H9 (cell line): ENCODE results near the gene HSD17B2. TPM values are rescaled to one million over a fixed set of nuclear protein-coding genes. Genes with fewer than 3 reads are reported as not detected.

Source experiments
- DNase-seq: peaks from one replicate; pipeline ENCODE4 v3.0.0-alpha.2; 2017
- H2AFZ ChIP-seq: one replicate; pipeline ENCODE4 v1.6.1; 2013; ENCODE audit warnings: mild to moderate bottlenecking, low read length, control low read depth, moderate library complexity
- H2AK5ac ChIP-seq: 2 replicates; pipeline ENCODE4 v1.6.1; 2013; ENCODE audit warnings: low read length, control low read depth, mixed read lengths; ENCODE audit not compliant: insufficient read length
- H2BK120ac ChIP-seq: one replicate; pipeline ENCODE4 v1.6.1; 2013; ENCODE audit warnings: low read depth, mild to moderate bottlenecking, low read length, control low read depth, inconsistent platforms; ENCODE audit not compliant: poor library complexity, severe bottlenecking
- H2BK12ac ChIP-seq: 2 replicates; pipeline ENCODE4 v1.6.1; 2013; ENCODE audit warnings: low read length, control low read depth, mixed read lengths, low read depth; ENCODE audit not compliant: insufficient read length
- H2BK15ac ChIP-seq: 2 replicates; pipeline ENCODE4 v1.6.1; 2013; ENCODE audit warnings: low read depth, low read length, control low read depth
- H2BK20ac ChIP-seq: one replicate; pipeline ENCODE4 v1.6.1; 2013; ENCODE audit warnings: low read depth, mild to moderate bottlenecking, low read length, control low read depth, inconsistent platforms; ENCODE audit not compliant: poor library complexity, severe bottlenecking
- H2BK5ac ChIP-seq: 2 replicates; pipeline ENCODE4 v1.6.1; 2013; ENCODE audit warnings: low read length, control low read depth, mixed read lengths; ENCODE audit not compliant: insufficient read length
- H3K14ac ChIP-seq: 2 replicates; pipeline ENCODE4 v1.6.1; 2013; ENCODE audit warnings: low read length, control low read depth; ENCODE audit not compliant: insufficient read depth
- H3K18ac ChIP-seq: 2 replicates; pipeline ENCODE4 v1.6.1; 2013; ENCODE audit warnings: low read depth, mild to moderate bottlenecking, mixed read lengths, low read length, control low read depth; ENCODE audit not compliant: insufficient read length
- H3K23ac ChIP-seq: 2 replicates; pipeline ENCODE4 v1.6.1; 2013; ENCODE audit warnings: low read length, control low read depth, mixed read lengths, low read depth; ENCODE audit not compliant: insufficient read length
- H3K23me2 ChIP-seq: 2 replicates; pipeline ENCODE4 v1.6.1; 2013; ENCODE audit warnings: low read depth, mild to moderate bottlenecking, mixed read lengths, low read length, control low read depth; ENCODE audit not compliant: insufficient read length, poor library complexity, severe bottlenecking
- H3K27ac ChIP-seq: 2 replicates; pipeline ENCODE4 v1.5.1; 2013; ENCODE audit warnings: low read length, control low read depth, mixed read lengths, low read depth; ENCODE audit not compliant: insufficient read length
- H3K27me3 ChIP-seq: 2 replicates; pipeline ENCODE4 v1.6.1; 2013; ENCODE audit warnings: low read length, control low read depth, inconsistent platforms; ENCODE audit not compliant: insufficient read depth
- H3K4ac ChIP-seq: 2 replicates; pipeline ENCODE4 v1.6.1; 2013; ENCODE audit warnings: low read depth, mild to moderate bottlenecking, control low read depth, inconsistent platforms, low read length, moderate library complexity
- H3K4me1 ChIP-seq: 2 replicates; pipeline ENCODE4 v1.6.1; 2013; ENCODE audit warnings: low read length, control low read depth, inconsistent platforms; ENCODE audit not compliant: insufficient read depth
- H3K4me2 ChIP-seq: 2 replicates; pipeline ENCODE4 v1.6.1; 2013; ENCODE audit warnings: low read length, control low read depth, mixed read lengths; ENCODE audit not compliant: insufficient read length, insufficient read depth
- H3K56ac ChIP-seq: 2 replicates; pipeline ENCODE4 v1.6.1; 2013; ENCODE audit warnings: low read depth, mild to moderate bottlenecking, mixed read lengths, low read length, control low read depth; ENCODE audit not compliant: insufficient read length
- H3K79me1 ChIP-seq: 2 replicates; pipeline ENCODE4 v1.6.1; 2013; ENCODE audit warnings: low read depth, mild to moderate bottlenecking, moderate library complexity, low read length, control low read depth, inconsistent platforms; ENCODE audit not compliant: insufficient read depth, poor library complexity, severe bottlenecking
- H3K79me2 ChIP-seq: 2 replicates; pipeline ENCODE4 v1.6.1; 2013; ENCODE audit warnings: low read length, control low read depth, inconsistent platforms; ENCODE audit not compliant: insufficient read depth
- H3K9ac ChIP-seq: 2 replicates; pipeline ENCODE4 v1.6.1; 2013; ENCODE audit warnings: low read length, control low read depth, mixed read lengths; ENCODE audit not compliant: insufficient read length; ENCODE audit errors: extremely low read depth
- H3K9me3 ChIP-seq: one replicate; pipeline ENCODE4 v1.6.1; 2013; ENCODE audit warnings: low read depth, low read length, inconsistent platforms; ENCODE audit not compliant: control insufficient read depth
- H3T11ph ChIP-seq: one replicate; pipeline ENCODE4 v1.6.1; 2013; ENCODE audit warnings: mild to moderate bottlenecking, low read length, control low read depth, inconsistent platforms
- H4K20me1 ChIP-seq: one replicate; pipeline ENCODE4 v1.6.1; 2013; ENCODE audit not compliant: control insufficient read depth, insufficient read length, insufficient read depth
- H4K5ac ChIP-seq: 2 replicates; pipeline ENCODE4 v1.6.1; 2013; ENCODE audit warnings: low read depth, mild to moderate bottlenecking, mixed read lengths, low read length, control low read depth; ENCODE audit not compliant: insufficient read length
- H4K8ac ChIP-seq: replicated peaks from 2 replicates; pipeline ENCODE4 v1.6.1; 2013; ENCODE audit warnings: low read length, control low read depth, mixed read lengths, low read depth; ENCODE audit not compliant: insufficient read length
- H4K91ac ChIP-seq: 2 replicates; pipeline ENCODE4 v1.6.1; 2013; ENCODE audit warnings: low read depth, mild to moderate bottlenecking, moderate library complexity, mixed read lengths, low read length, control low read depth; ENCODE audit not compliant: insufficient read length
- H3K27ac Mint-ChIP-seq, 3 experiments: 2 replicates in 2 of 3; 3 replicates in 1 of 3; pipeline ENCODE4 v1.8.0; 2020 to 2021; ENCODE audit warnings: mixed read lengths in 3 of 3, mild to moderate bottlenecking in 1 of 3, moderate library complexity in 1 of 3
- H3K27me3 Mint-ChIP-seq: 2 replicates; pipeline ENCODE4 v1.8.0; 2021; ENCODE audit warnings: low read depth, mild to moderate bottlenecking, moderate library complexity, mixed read lengths
- H3K36me3 Mint-ChIP-seq, 3 experiments: 2 replicates in 2 of 3; 3 replicates in 1 of 3; pipeline ENCODE4 v1.8.0; 2020 to 2021; ENCODE audit warnings: low read depth in 3 of 3, mixed read lengths in 3 of 3; ENCODE audit not compliant: insufficient read depth in 1 of 3
- H3K4me1 Mint-ChIP-seq, 2 experiments: 2 replicates each; pipeline ENCODE4 v1.8.0; 2020; ENCODE audit warnings: mixed read lengths in 2 of 2
- H3K4me3 Mint-ChIP-seq, 2 experiments: 2 replicates in 1 of 2; 3 replicates in 1 of 2; pipeline ENCODE4 v1.8.0; 2020 to 2021; ENCODE audit warnings: mild to moderate bottlenecking in 2 of 2, mixed read lengths in 2 of 2, moderate library complexity in 1 of 2
- H3K9me3 Mint-ChIP-seq, 2 experiments: 2 replicates in 1 of 2; 3 replicates in 1 of 2; pipeline ENCODE4 v1.8.0; 2020; ENCODE audit warnings: mild to moderate bottlenecking in 2 of 2, mixed read lengths in 2 of 2, moderate library complexity in 1 of 2
- CTCF ChIP-seq: fragments of 200-600 bp; sonication (generic); conservative IDR thresholded peaks from 3 replicates; pipeline ENCODE4 v1.8.0; 2021; ENCODE audit warnings: antibody characterized with exemption, mild to moderate bottlenecking
- WGBS: extraction: QIAGEN DNeasy Blood & Tissue Kit; methylation state at CpG from one replicate; pipeline ENCODE4 v1.1.7; 2013; ENCODE audit warnings: missing lambda C conversion rate, low lambda C conversion rate, mixed read lengths; ENCODE audit not compliant: insufficient read length; ENCODE audit errors: extremely low coverage; 5-methylcytosine and 5-hydroxymethylcytosine counted together
- total RNA-seq: library from RNA; stranded (reverse); gene quantifications from 2 replicates; pipeline ENCODE4 v1.2.1, GENCODE V29; 2021

The HSD17B2 gene
- total RNA-seq, 1 experiment from 2014 or later: not detected

- no peak for DNase-seq
- WGBS: no CpG with 5 or more reads among the region's 5 CpGs
- no peaks in the 10 kb centered on the region; a peak in 1 of 5 replicates for H3K9me3 Mint-ChIP-seq
- H2BK5ac ChIP-seq: no peak overlapping the region
- H3T11ph ChIP-seq: no peak overlapping the region
- H3K14ac ChIP-seq: no peak overlapping the region
- H3K27me3 ChIP-seq: no peaks in the 10 kb centered on the region
- H3K23me2 ChIP-seq: peaks cover 3% of the 10 kb centered on the region
- no peak overlapping the region for H3K4ac ChIP-seq
- no peak overlapping the region for H2AK5ac ChIP-seq
- H2BK12ac ChIP-seq: no peak overlapping the region
- no peaks in the 10 kb centered on the region for H3K27me3 Mint-ChIP-seq
- H3K4me1 ChIP-seq: no peaks in the 10 kb centered on the region
- TF ChIP-seq CTCF: no peak
- H3K27ac Mint-ChIP-seq: no peak overlapping the region
- H3K9ac ChIP-seq: no peak overlapping the region
- no peaks in the 10 kb centered on the region for H3K9me3 ChIP-seq
- no peak overlapping the region for H3K18ac ChIP-seq
- H2BK120ac ChIP-seq: no peak overlapping the region
- no peak overlapping the region for H3K4me3 Mint-ChIP-seq
- H4K20me1 ChIP-seq: no peaks in the 10 kb centered on the region
- no peak overlapping the region for H3K27ac ChIP-seq
- H3K4me2 ChIP-seq: no peak overlapping the region
- H2AFZ ChIP-seq: no peak overlapping the region
- no peaks in the 10 kb centered on the region for H3K79me2 ChIP-seq
- H4K8ac ChIP-seq: no peak overlapping the region
- H4K91ac ChIP-seq: no peak overlapping the region
- no peak overlapping the region for H2BK15ac ChIP-seq
- no peak overlapping the region for H4K5ac ChIP-seq
- H2BK20ac ChIP-seq: no peak overlapping the region
- no peak overlapping the region for H3K23ac ChIP-seq
- H3K36me3 Mint-ChIP-seq: peaks cover 39 to 54% (median 48%) of the 10 kb centered on the region in 3 experiments; a peak in 6 of 7 replicates
- no peaks in the 10 kb centered on the region for H3K79me1 ChIP-seq
- peaks cover 0 to 10% of the 10 kb centered on the region in 2 experiments; a peak in 1 of 4 replicates for H3K4me1 Mint-ChIP-seq
- no peak overlapping the region for H3K56ac ChIP-seq
Measured at GRCh38 chr16:82146957-82147356, 111.9 kb downstream of the HSD17B2 start.
